ENCODE data around the gene SLC9A2. TPM values are rescaled to one million over a fixed set of nuclear protein-coding genes. Genes with fewer than 3 reads are reported as not detected.

Gene SLC9A2
- total RNA-seq, 2 donors from 2014 or later, result 7.3 to 22.4 TPM

Other genes with a start within 250 kb of the SLC9A2 start
- gene IL18RAP, start 196.4 kb upstream of the SLC9A2 start, total RNA-seq, result under 1 TPM in 1 of 2 donors, not detected in 1; 0.14 TPM
- not detected for gene SLC9A4, start 146.3 kb upstream of the SLC9A2 start, total RNA-seq
- gene TMEM182, start 142.5 kb downstream of the SLC9A2 start, total RNA-seq, result 1 to 10 TPM; 2.0 to 4.3 TPM